HEK293T (cell line): ENCODE measurements around the gene IRF2.

ENCODE experiments used
- CTCF ChIA-PET: fragments of 350-600 bp; formaldehyde crosslinking; extraction: SDS; loops from one replicate; lab custom pipeline; 2021; ENCODE audit warnings: antibody characterized with exemption, inconsistent platforms; lab: Yijun Ruan, JAX
- POLR2A ChIA-PET: fragments of 350-600 bp; formaldehyde crosslinking; extraction: SDS; loops from one replicate; lab custom pipeline; 2020; ENCODE audit warnings: antibody characterized with exemption, inconsistent platforms; lab: Yijun Ruan, JAX
- DNase-seq: peaks from one replicate; pipeline ENCODE4 v3.0.0; 2012; ENCODE audit warnings: mixed read lengths; ENCODE audit errors: extremely low spot score
- ARNT ChIP-seq: fragments of 450-650 bp; IDR thresholded peaks from 2 replicates; pipeline ENCODE4 v1.6.1; 2017; ENCODE audit warnings: mild to moderate bottlenecking
- BHLHE40 ChIP-seq: fragments of 450-650 bp; IDR thresholded peaks from 2 replicates; pipeline ENCODE4 v1.6.1; 2016; ENCODE audit warnings: mild to moderate bottlenecking, moderate library complexity, borderline replicate concordance
- CTBP1 ChIP-seq: fragments of 450-650 bp; IDR thresholded peaks from 2 replicates; pipeline ENCODE4 v1.6.1; 2016; ENCODE audit warnings: borderline replicate concordance
- ELF4 ChIP-seq: fragments of 450-650 bp; IDR thresholded peaks from 2 replicates; pipeline ENCODE4 v1.6.1; 2017; ENCODE audit warnings: antibody characterized with exemption
- FOXA1 ChIP-seq: fragments of 450-650 bp; IDR thresholded peaks from 2 replicates; pipeline ENCODE4 v1.6.1; 2016; ENCODE audit warnings: mild to moderate bottlenecking
- FOXK2 ChIP-seq: fragments of 450-650 bp; IDR thresholded peaks from 2 replicates; pipeline ENCODE4 v1.6.1; 2016; ENCODE audit warnings: mild to moderate bottlenecking
- FOXM1 ChIP-seq: fragments of 450-650 bp; IDR thresholded peaks from 2 replicates; pipeline ENCODE4 v1.6.1; 2017; ENCODE audit warnings: mild to moderate bottlenecking, borderline replicate concordance
- HDGF ChIP-seq: fragments of 450-650 bp; IDR thresholded peaks from 2 replicates; pipeline ENCODE4 v1.6.1; 2017; ENCODE audit warnings: antibody characterized with exemption, borderline replicate concordance
- L3MBTL2 ChIP-seq: fragments of 450-650 bp; conservative IDR thresholded peaks from 2 replicates; pipeline ENCODE4 v1.6.1; 2016; ENCODE audit warnings: mild to moderate bottlenecking
- LEF1 ChIP-seq: fragments of 450-650 bp; IDR thresholded peaks from 2 replicates; pipeline ENCODE4 v1.6.1; 2017; ENCODE audit warnings: mild to moderate bottlenecking, borderline replicate concordance
- NFRKB ChIP-seq: fragments of 450-650 bp; IDR thresholded peaks from 2 replicates; pipeline ENCODE4 v1.6.1; 2016; ENCODE audit warnings: mild to moderate bottlenecking, moderate library complexity
- SP1 ChIP-seq: fragments of 450-650 bp; IDR thresholded peaks from 2 replicates; pipeline ENCODE4 v1.6.1; 2017
- SUZ12 ChIP-seq: fragments of 450-650 bp; IDR thresholded peaks from 2 replicates; pipeline ENCODE4 v1.6.1; 2016; ENCODE audit warnings: mild to moderate bottlenecking
- TARDBP ChIP-seq: fragments of 450-650 bp; IDR thresholded peaks from 2 replicates; pipeline ENCODE4 v1.6.1; 2016
- ZNF384 ChIP-seq: fragments of 450-650 bp; IDR thresholded peaks from 2 replicates; pipeline ENCODE4 v1.6.1; 2016
- TF ChIP-seq, protein P1 (sequence below): fragments of 450-650 bp; IDR thresholded peaks from 2 replicates; pipeline ENCODE4 v1.6.1; 2016

Gene IRF2

DNA sequence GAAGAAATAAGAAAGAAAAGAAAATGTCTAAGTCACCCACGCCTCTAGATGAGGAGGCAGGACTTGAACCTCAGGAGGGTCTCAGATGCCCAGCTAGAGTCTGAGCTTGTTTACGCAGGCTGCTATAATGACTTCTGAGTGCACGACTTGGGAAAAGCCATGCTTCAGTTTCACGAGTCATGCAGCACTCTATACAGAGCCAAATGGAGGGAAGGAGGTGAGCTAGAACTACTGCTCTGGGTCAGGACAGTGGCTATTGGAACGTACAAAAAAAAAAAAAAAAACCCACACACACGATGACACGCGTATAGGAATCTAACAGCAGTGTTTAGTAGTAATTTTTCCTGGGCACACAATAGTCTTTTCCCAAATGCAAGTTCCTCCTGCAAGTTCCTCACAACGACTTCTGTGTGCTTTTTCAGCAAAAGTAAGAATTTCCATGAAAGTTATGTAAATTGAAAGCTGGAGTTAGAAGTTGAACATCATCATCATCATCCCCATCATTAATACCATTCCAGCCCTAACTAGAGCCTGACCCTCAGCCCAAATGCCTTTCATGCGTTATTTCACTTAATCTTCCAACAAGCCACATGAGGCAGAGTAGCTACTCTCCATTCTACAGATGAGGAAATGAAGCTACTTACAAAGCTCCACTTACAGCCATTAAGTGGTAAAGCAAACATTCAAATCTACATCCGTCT lies 36.6 kb downstream of the IRF2 start:
- DNase-seq, result no peak
- POLR2A ChIA-PET, result no interaction called here
- TF ChIP-seq HDGF, result no peak
- TF ChIP-seq SP1, result no peak
- TF ChIP-seq NFRKB, result no peak
- no peak for TF ChIP-seq ZNF384
- CTCF ChIA-PET, result no interaction called here

DNA sequence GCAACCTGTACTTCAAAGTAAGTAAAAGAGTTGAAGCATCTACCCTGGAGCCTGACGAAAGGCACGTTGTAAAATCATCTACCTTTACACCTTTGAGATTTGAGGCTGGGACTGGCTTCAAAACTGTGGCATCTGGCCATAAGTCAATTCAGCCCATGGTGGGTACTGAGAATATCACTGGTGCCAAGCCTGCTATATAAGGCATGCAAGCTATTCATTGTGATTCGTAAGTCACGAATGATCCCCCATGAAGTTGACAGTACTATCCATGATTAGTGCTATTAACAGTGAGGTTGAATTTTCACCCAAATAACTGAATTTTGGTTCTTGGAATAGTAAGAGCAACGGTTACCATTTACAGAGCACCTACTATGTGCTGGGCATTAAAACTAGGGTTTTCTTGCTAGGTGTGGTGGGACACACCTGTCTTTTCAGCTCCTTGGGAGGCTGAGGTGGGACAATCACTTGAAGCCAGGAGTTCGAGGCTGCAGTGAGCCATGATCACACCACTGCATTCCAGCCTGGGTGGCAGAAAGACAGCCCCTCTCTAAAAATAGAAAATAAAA lies 39.8 kb downstream of the IRF2 start:
- ChIA-PET POLR2A (interaction anchor here (1.6 kb wide), 1 partner anchor 40 kb away, joined by 3 read pairs; the partner anchor contains the start of gene IRF2), CTCF (no interaction called here)
- no peak for TF ChIP-seq HDGF
- TF ChIP-seq FOXK2, result no peak
- TF ChIP-seq FOXA1, result no peak
- no peak for TF ChIP-seq L3MBTL2
- DNase-seq, result no peak

DNA sequence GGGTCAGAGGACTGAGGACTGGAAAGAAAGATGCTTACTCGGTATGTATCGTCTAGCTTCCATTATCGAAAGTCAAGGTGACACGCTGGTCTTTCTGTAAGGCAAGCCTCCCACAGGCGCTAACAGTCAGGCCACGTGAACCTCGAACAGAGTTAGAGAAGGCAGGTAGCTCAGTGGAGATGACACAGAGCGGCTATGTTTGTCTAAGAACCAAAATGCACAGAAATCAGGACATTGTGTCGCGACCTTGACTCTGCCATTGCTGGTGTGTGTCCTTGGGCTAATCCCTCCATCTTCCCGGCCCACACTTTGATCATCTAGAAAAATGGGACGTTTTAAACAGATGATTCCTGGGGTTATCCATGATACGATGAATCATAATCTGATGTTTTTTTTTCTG lies 40.3 kb downstream of the IRF2 start:
- TF ChIP-seq SP1, result no peak
- no peak for DNase-seq
- CTCF ChIA-PET, result no interaction called here
- POLR2A ChIA-PET, result interaction anchor here (1.6 kb wide), 1 partner anchor 41 kb away, joined by 3 read pairs; the partner anchor contains the start of gene IRF2

DNA sequence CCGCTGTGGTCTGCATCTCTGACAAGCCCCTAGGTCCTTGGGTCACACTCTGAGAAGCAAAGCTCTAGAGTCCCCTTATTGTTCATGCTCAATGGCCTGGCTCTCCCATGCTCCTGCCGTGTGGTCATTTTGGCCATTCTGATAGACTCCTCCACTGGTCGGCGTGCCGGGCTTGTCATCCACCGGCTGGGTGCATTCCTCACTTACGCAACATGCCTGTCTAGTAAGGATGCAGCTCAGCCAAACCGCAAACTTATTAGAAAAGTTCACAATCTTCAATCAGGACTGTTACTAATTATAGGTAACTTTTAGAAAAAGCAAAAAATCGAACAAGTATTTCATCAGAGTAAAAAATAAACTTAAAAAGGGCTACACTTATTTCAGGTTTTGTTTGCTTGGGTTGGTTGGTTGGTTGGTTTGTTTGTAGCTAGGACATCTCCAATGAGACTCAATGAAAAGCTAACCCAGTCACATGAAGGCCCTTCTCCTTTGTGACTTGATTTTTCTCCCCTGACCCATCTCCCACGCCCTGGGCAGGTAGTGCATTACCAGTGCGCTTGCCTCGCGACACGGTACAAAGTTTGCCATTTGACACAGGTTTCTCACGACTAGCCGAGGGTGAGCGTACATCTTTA lies 41.0 kb downstream of the IRF2 start:
- CTCF ChIA-PET, result interaction anchor here (1.0 kb wide), 1 partner anchor 167 kb away, joined by 3 read pairs; no protein-coding TSS in a partner anchor

DNA sequence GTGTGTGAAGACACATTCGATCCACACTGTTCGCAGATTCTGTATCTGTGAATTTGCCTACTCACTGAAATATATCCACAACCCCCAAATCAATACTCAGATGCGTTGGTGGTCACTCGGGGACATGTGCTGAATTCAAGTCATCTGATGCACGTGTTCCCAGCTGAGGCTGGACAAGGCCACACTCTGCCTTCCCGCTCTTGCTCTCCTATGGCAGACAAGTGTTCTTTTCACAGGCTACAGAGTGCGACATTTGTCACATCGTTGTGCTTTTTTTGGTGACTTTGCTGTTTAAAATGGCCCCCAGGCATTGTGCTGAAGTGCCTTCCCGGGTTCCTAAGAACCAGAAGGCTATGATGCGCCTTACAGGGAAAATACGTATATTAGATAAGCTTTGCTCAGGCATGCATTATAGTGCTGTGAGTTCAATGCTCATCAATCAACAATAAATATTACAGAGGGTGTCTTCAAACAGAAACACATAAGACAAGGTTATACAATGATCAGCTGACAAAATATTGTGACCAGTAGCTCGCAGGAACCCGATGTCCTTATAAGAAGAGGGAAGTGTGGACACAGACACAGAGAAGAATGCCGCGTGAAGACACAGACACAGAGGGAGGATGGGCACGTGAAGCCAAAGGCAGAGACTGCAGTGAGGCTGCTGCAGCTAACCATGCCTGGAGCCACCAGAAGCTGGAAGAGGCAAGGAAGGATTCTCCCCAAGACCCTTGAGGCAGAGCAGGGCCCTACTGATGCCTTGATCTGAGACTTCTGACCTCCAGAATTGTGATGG lies 42.0 kb downstream of the IRF2 start:
- ChIA-PET CTCF (no interaction called here), POLR2A (interaction anchor here (0.6 kb wide), 1 partner anchor 32 kb away, joined by 3 read pairs; no protein-coding TSS in a partner anchor)
- no peak for DNase-seq
- no peak for TF ChIP-seq CTBP1
- no peak for TF ChIP-seq ELF4
- TF ChIP-seq L3MBTL2, result no peak
- TF ChIP-seq NFRKB, result no peak
- no peak for TF ChIP-seq ARNT
- TF ChIP-seq ZNF384, result no peak
- no peak for TF ChIP-seq FOXM1
- TF ChIP-seq, protein P1, sequence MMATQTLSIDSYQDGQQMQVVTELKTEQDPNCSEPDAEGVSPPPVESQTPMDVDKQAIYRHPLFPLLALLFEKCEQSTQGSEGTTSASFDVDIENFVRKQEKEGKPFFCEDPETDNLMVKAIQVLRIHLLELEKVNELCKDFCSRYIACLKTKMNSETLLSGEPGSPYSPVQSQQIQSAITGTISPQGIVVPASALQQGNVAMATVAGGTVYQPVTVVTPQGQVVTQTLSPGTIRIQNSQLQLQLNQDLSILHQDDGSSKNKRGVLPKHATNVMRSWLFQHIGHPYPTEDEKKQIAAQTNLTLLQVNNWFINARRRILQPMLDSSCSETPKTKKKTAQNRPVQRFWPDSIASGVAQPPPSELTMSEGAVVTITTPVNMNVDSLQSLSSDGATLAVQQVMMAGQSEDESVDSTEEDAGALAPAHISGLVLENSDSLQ, result no peak
- no peak for TF ChIP-seq FOXK2
- TF ChIP-seq TARDBP, result no peak
- no peak for TF ChIP-seq SP1

More for the DNA sequence above, 41.0 kb downstream of the IRF2 start:
- no peak for TF ChIP-seq TARDBP
- TF ChIP-seq ELF4, result no peak
- no peak for TF ChIP-seq L3MBTL2
- no peak for TF ChIP-seq HDGF
- TF ChIP-seq BHLHE40, result no peak
- no peak for TF ChIP-seq LEF1
- no peak for TF ChIP-seq FOXM1
- no peak for TF ChIP-seq SP1
- TF ChIP-seq FOXK2, result no peak
- TF ChIP-seq FOXA1, result no peak
- no peak for TF ChIP-seq SUZ12
- TF ChIP-seq, protein P1, result no peak
- TF ChIP-seq NFRKB, result no peak
- TF ChIP-seq ARNT, result no peak
- no peak for TF ChIP-seq ZNF384
- TF ChIP-seq CTBP1, result no peak
- DNase-seq, result no peak
- POLR2A ChIA-PET, result interaction anchor here (1.6 kb wide), 1 partner anchor 41 kb away, joined by 3 read pairs; the partner anchor contains the start of gene IRF2

DNA sequence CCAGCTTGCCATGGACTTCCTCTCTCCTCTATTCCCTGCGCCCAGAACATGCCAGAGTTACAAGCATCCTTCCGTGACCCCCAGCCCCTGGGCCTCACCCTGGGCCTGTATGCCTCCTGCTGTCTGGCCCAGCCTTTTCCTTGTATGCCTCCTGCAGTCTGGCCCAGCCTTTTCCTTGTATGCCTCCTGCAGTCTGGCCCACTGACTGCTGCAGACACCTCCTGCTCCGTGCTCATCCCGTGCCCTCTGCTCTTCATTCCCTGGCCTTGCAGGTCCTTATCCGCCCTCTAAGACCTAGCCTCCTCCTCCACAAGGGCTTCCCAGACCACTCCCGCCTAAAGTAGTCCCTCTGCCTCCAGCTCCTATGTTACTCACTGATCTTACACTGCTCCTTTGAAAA lies 44.2 kb downstream of the IRF2 start:
- ChIA-PET POLR2A (no interaction called here), CTCF (no interaction called here)
- DNase-seq, result no peak
- no peak for TF ChIP-seq ARNT
- no peak for TF ChIP-seq SP1
- TF ChIP-seq ELF4, result no peak
- TF ChIP-seq, protein P1, result no peak
- no peak for TF ChIP-seq FOXK2
